ENCODE measurements around the gene NTN4.

- TF ChIP-seq POLR2AphosphoS5 (IDR thresholded peaks at IDR 0.05): no peak
- no peak for TF ChIP-seq CTCF (IDR thresholded peaks at IDR 0.05)
- TF ChIP-seq EP300 (IDR thresholded peaks at IDR 0.05): no peak
Measured at GRCh38 chr12:95834572-95834971, 44.0 kb upstream of the NTN4 start.
